Ishikawa (cell line): ENCODE results near the gene FGF10.

Experiments used
- FOXM1 ChIP-seq: IDR thresholded peaks from 2 replicates; pipeline ENCODE4 v1.6.1; 2012; ENCODE audit warnings: low read depth, borderline replicate concordance
- TCF12 ChIP-seq: IDR thresholded peaks from 2 replicates; pipeline ENCODE4 v1.6.1; 2012; ENCODE audit warnings: low read depth
- YY1 ChIP-seq: IDR thresholded peaks from 2 replicates; pipeline ENCODE4 v1.6.1; 2012; ENCODE audit warnings: low read depth

- TF ChIP-seq YY1 = no peak
- no peak for TF ChIP-seq FOXM1
- no peak for TF ChIP-seq TCF12
These were observed 23.9 kb downstream of the FGF10 start for GRCh38 chr5:44365345-44365744.
